Tibial nerve (tissue), 4 donors: Measurements from ENCODE around the gene DEFB131A. TPM values are rescaled to one million over a fixed set of nuclear protein-coding genes. Genes with fewer than 3 reads are reported as not detected.
"Not testable (repeated sequence)": the region's sequence is repeated elsewhere in the genome, so short reads cannot be mapped to it uniquely, and the experiment has no call there.

Experiments
- DNase-seq, 2 donors: peaks; one replicate each; pipeline ENCODE4 v3.0.0-alpha.2; 2019; ENCODE audit warnings: low spot score in 2 of 2
- H3K27ac ChIP-seq, 4 donors: fragments of 200-600 bp; sonication (generic) in 3 of 4; one replicate each; pipeline ENCODE4 v1.5.1; 2017 to 2019; ENCODE audit warnings: mild to moderate bottlenecking in 1 of 4
- H3K27me3 ChIP-seq, 2 donors: fragments of 200-600 bp; sonication (generic) in 1 of 2; one replicate each; pipeline versions ENCODE4 v1.5.1 to v1.6.0; 2017 to 2019
- H3K36me3 ChIP-seq, 3 donors: fragments of 200-600 bp; sonication (generic); one replicate each; pipeline ENCODE4 v1.5.1; 2018 to 2019
- H3K4me1 ChIP-seq, 4 donors: fragments of 200-600 bp; sonication (generic) in 3 of 4; one replicate each; pipeline ENCODE4 v1.5.1; 2017 to 2019
- H3K4me3 ChIP-seq, 4 donors: fragments of 200-600 bp; sonication (generic) in 3 of 4; one replicate each; pipeline ENCODE4 v1.5.1; 2017 to 2019; ENCODE audit warnings: mild to moderate bottlenecking in 1 of 4, moderate library complexity in 1 of 4
- H3K9me3 ChIP-seq, 4 donors: fragments of 200-600 bp; sonication (generic) in 3 of 4; one replicate each; pipeline ENCODE4 v1.5.1; 2017 to 2019
- WGBS, 2 donors: methylation state at CpG; one replicate each; pipeline ENCODE4 v1.1.5; 2018; 5-methylcytosine and 5-hydroxymethylcytosine counted together
- total RNA-seq, 4 donors: library from RNA; depleted of rRNA; stranded (reverse); fragments of >200 nt; gene quantifications; one replicate each; pipeline ENCODE4 v1.1.0, GENCODE V29; 2016

Gene DEFB131A
- total RNA-seq, 4 donors from 2014 or later, result not detected

GRCh38 chr4:9455046-9455445, 10.8 kb downstream of the DEFB131A start:
- not testable (repeated sequence) for H3K27ac ChIP-seq, H3K4me3 ChIP-seq, H3K27me3 ChIP-seq, H3K4me1 ChIP-seq, H3K9me3 ChIP-seq, DNase-seq, H3K36me3 ChIP-seq
- WGBS, 2 donors, result 69 to 75% methylated on average over 5 of the region's 5 CpGs

DNA sequence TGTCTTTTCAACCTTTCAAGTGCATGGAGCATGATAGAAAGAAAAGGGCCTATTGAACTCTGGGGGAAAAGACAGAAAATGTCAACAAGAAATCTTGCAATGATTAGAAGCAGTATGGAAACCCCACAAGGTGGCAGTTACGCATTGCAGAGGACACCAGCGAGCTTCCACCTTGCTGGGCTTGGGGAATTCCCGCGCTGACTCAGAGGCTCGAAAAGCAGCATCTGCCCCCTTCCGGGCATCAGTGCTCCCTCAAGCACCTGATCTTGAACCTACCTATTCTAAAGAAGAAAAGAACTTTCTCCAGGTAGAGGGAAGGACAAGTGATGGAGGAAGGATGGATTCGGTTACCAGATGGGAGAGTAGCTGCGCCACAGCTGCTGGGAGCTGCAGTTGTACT, 35.3 kb downstream of the DEFB131A start:
- H3K27ac ChIP-seq, DNase-seq, H3K4me3 ChIP-seq, H3K9me3 ChIP-seq, H3K4me1 ChIP-seq, H3K36me3 ChIP-seq, H3K27me3 ChIP-seq: not testable (repeated sequence)
- 63% methylated on average over 5 of the region's 8 CpGs; no CpG with 5 or more reads in 1 of the 2 donors for WGBS, 2 donors

- not testable (repeated sequence) for H3K27me3 ChIP-seq, H3K27ac ChIP-seq, H3K4me1 ChIP-seq, H3K9me3 ChIP-seq, H3K36me3 ChIP-seq, DNase-seq, H3K4me3 ChIP-seq
- 89 to 90% methylated on average over 12 of the region's 12 CpGs for WGBS, 2 donors
Measured at GRCh38 chr4:9480066-9480465, 35.9 kb downstream of the DEFB131A start.

DNA sequence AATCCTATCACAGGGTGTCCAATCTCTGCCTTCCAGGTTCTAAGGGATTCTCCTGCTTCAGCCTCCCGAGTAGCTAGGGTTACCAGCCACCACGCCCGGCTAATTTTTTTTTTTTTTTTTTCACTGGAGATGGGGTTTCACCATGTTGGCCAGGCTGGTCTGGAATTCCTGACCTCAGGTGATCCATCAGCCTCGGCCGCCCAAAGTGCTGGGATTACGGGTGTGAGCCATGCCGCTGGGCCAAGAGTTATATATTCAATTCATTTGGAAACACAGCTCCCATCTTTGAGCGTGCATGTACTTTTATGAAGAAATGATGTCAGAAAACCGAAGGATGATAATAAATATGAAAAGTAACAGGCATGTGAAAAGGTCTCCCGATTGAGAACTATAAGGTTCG, 38.7 kb downstream of the DEFB131A start:
- H3K4me3 ChIP-seq, H3K27me3 ChIP-seq, H3K36me3 ChIP-seq, H3K9me3 ChIP-seq, H3K27ac ChIP-seq, H3K4me1 ChIP-seq, DNase-seq: not testable (repeated sequence)
- WGBS, 2 donors, result 91 to 92% methylated on average over 11 of the region's 11 CpGs

GRCh38 chr4:9483682-9484081, 39.5 kb downstream of the DEFB131A start:
- not testable (repeated sequence) for H3K9me3 ChIP-seq, H3K27me3 ChIP-seq, H3K36me3 ChIP-seq, H3K4me3 ChIP-seq, DNase-seq, H3K27ac ChIP-seq, H3K4me1 ChIP-seq
- 82 to 89% methylated on average over 10 of the region's 10 CpGs for WGBS, 2 donors

DNA sequence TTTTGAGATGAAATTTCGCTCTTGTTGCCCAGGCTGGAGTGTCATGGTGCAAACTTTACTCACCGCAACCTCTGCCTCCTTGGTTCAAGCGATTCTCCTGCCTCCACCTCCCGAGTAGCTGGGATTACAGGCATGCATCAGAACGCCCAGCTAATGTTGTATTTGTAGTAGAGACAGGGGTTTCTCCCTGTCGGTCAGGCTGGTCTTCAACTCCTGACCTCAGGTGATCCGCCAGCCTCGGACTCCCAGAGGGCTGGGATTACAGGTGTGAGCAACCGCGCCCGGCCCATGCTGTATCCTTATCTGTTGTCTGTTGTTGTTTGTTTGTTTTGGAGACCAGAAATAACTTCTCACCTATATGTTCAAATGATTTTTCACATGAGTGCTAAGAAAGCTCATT, 42.7 kb downstream of the DEFB131A start:
- H3K27ac ChIP-seq, H3K27me3 ChIP-seq, H3K36me3 ChIP-seq, H3K9me3 ChIP-seq, H3K4me3 ChIP-seq, DNase-seq, H3K4me1 ChIP-seq: not testable (repeated sequence)
- WGBS, 2 donors, result 80 to 85% methylated on average over 11 of the region's 11 CpGs

- H3K9me3 ChIP-seq, H3K4me1 ChIP-seq, H3K27ac ChIP-seq, H3K27me3 ChIP-seq, H3K4me3 ChIP-seq, DNase-seq, H3K36me3 ChIP-seq: not testable (repeated sequence)
- WGBS, 2 donors, result 85 to 86% methylated on average over 15 of the region's 15 CpGs
Measured at GRCh38 chr4:9488796-9489195, 44.6 kb downstream of the DEFB131A start.

DNA sequence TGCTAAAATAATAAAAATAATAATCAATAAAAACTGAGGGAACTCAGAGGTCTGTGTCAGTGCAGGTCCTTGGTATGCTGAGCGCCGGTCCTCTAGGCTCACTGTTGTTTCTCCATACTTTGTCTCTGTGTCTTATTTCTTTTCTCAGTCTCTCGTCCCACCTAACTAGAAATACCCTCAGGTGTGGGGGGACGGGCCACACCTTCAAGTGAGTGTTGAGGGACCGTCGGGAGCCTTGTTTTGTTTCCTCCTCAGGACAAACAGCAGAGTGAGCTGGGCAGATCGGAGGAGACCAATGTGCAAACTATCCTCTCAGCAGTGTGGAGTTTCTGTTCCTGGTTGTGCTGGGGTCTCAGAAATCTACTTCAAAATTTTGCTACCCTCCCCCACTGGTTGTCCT, 46.3 kb downstream of the DEFB131A start:
- H3K36me3 ChIP-seq, DNase-seq, H3K4me1 ChIP-seq, H3K27ac ChIP-seq, H3K27me3 ChIP-seq, H3K9me3 ChIP-seq, H3K4me3 ChIP-seq: not testable (repeated sequence)
- 66 to 69% methylated on average over 7 of the region's 7 CpGs for WGBS, 2 donors

- H3K36me3 ChIP-seq, H3K4me1 ChIP-seq, H3K27ac ChIP-seq, DNase-seq, H3K27me3 ChIP-seq, H3K9me3 ChIP-seq, H3K4me3 ChIP-seq: not testable (repeated sequence)
- 76 to 85% methylated on average over 11 to 15 of the region's 17 CpGs for WGBS, 2 donors
Measured at GRCh38 chr4:9490986-9491385, 46.8 kb downstream of the DEFB131A start.

- not testable (repeated sequence) for H3K36me3 ChIP-seq, H3K4me3 ChIP-seq, H3K4me1 ChIP-seq, H3K9me3 ChIP-seq, H3K27ac ChIP-seq, DNase-seq
- peaks cover 0 to 12% of the 10 kb centered on the region in 2 donors for H3K27me3 ChIP-seq
- 76 to 83% methylated on average over 14 to 15 of the region's 19 CpGs for WGBS, 2 donors
Measured at GRCh38 chr4:9493589-9493988, 49.4 kb downstream of the DEFB131A start.

- not testable (repeated sequence) for DNase-seq, H3K4me1 ChIP-seq, H3K4me3 ChIP-seq, H3K27ac ChIP-seq, H3K36me3 ChIP-seq, H3K9me3 ChIP-seq
- 74 to 87% methylated on average over 9 to 11 of the region's 11 CpGs for WGBS, 2 donors
- H3K27me3 ChIP-seq, result peaks cover 0 to 12% of the 10 kb centered on the region in 2 donors
Measured at GRCh38 chr4:9494256-9495035, 50.2 kb downstream of the DEFB131A start.
